Mucosa of descending colon (tissue), 3 donors: ENCODE measurements around the gene MYL9. TPM values are rescaled to one million over a fixed set of nuclear protein-coding genes. Genes with fewer than 3 reads are reported as not detected.

ENCODE experiments used
- ATAC-seq: fragments of 200-7000 bp; cut with Tn5 transposase; one replicate; pipeline ENCODE4 v1.9.1; 2020; ENCODE audit warnings: mild to moderate bottlenecking, moderate library complexity
- DNase-seq, 3 donors: peaks; one replicate each; pipeline ENCODE4 v3.0.0-alpha.2; 2020
- H3K36me3 ChIP-seq: fragments of 200-600 bp; one replicate; pipeline ENCODE4 v1.8.0; 2021; ENCODE audit warnings: low read depth, mild to moderate bottlenecking
- H3K4me1 ChIP-seq: fragments of 200-600 bp; one replicate; pipeline ENCODE4 v1.8.0; 2021; ENCODE audit warnings: low read depth, mild to moderate bottlenecking
- H3K4me3 ChIP-seq: fragments of 200-600 bp; one replicate; pipeline ENCODE4 v1.8.0; 2021; ENCODE audit warnings: mild to moderate bottlenecking
- H3K9me3 ChIP-seq: fragments of 200-600 bp; one replicate; pipeline ENCODE4 v1.8.0; 2021; ENCODE audit warnings: mild to moderate bottlenecking
- intact Hi-C, 2 donors: fragments of 100-400 bp; cut with DNase I in 1 of 2; cut with micrococcal nuclease in 1 of 2; formaldehyde crosslinking; loops; one replicate each; pipeline versions ENCODE4 v1.11.0 to v1.11.1; 2022; cut with DNase I, micrococcal nuclease
- total RNA-seq, 3 donors: library from RNA; stranded (reverse); fragmentation: NEBNext Ultra II Directional in 2 of 3; extraction: Animal tissue kit (Norgen Biotek cat#: 25700) in 2 of 3; gene quantifications; one replicate each; pipeline versions ENCODE4 v1.2.1 to v1.2.4, GENCODE V29; 2021 to 2023
- TF ChIP-seq, protein P1 (sequence below): fragments of 200-600 bp; IDR thresholded peaks from one replicate; pipeline ENCODE4 v1.8.0; 2022; ENCODE audit warnings: antibody characterized with exemption, mild to moderate bottlenecking
- donor health status: DM: no; HTN: no; CAD: no; lungs with moderate emphysema.
- donor health status: DM: no; HTN: no; CAD: no.
- donor health status: DM: no; HTN: yes; CAD: no.

The MYL9 gene
- total RNA-seq, 3 donors from 2014 or later = 74.3 to 3,203 (median 259) TPM

DNA sequence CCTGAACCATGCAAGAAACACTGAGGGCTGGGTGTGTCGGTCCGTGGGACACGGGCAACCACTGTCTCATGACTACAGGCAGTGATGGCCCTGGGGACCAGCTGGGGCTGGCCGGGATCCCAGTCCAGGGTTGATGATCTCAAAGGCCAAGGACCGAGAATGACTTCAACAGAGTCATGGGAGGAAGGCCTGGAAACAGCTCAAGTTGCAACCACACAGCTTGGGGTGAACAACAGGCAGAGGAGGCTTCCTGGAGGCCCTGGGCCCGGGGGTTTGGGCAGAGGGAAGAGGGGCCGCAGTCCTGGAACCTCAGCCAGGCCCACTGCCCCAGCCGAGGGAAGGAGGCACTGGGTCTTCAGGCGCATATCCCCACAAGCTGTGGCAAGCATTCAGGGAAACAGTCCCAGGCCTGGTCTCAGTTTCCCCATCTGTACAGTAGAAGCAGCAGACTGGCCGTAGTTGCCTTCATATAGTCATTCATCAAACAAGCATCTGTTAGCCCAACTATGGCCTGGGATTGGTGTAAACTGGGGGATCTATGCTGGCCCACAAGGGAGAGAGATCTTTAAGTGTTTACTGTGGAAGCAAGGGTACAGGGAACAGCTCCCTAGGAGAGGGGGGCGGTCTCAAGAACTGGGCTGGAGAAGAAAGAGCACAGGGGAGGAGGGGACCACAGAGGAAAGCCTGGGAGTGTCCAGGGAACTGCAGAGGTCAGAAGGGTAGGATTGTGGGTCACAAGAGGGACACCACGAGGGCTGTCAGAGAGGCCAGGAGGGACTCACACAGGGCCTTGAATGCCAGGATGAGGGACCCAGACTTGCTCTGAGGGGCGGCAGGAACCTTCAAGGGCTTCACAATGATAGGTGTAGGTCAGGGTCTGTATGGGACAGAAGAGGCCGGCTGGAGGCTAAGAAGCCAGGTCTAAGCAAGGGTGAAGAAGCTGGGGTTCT, 2.1 kb downstream of the MYL9 start:
- H3K36me3 ChIP-seq = no peaks in the 10 kb centered on the region

DNA sequence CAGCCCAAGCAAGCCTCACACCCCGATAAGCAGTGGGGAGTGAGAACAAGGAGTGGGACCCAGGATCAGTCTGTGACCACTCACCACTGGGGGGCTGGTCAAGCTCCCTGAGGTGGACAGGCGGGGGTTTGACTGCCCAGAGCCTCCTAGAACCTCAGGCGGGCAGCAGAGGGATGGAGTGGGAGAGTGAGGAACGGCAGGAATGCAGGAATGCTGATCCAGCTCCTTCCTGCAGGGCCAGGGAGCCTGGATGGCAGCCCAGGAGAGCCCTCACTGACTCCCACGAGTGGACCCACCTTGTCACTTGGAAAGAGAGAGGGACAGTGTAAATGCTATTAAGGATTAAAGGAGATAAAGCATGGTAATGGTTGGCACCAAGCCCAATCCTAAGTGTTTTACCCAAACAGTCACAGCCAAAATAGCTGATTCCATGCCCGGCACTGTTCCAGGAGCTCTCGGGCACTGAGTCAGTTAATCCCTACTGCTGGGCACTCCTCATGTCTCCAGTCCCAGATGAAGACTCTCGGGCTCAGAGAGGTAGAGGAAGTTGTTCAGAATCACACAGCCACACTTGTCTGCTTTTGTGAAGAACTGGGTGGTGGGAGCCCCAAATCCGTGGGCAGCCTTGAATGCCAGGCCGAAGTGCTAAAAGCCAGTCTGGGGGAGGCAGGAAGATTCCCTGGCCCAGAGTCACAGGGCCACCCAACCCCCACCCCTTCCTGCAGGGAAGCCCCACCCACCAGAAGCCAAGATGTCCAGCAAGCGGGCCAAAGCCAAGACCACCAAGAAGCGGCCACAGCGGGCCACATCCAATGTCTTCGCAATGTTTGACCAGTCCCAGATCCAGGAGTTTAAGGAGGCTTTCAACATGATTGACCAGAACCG, 3.1 kb downstream of the MYL9 start:
- Histone ChIP-seq H3K4me3 (no peak overlapping the region), H3K4me1 (no peaks in the 10 kb centered on the region), H3K36me3 (no peaks in the 10 kb centered on the region), H3K9me3 (no peaks in the 10 kb centered on the region)
- TF ChIP-seq, protein P1, sequence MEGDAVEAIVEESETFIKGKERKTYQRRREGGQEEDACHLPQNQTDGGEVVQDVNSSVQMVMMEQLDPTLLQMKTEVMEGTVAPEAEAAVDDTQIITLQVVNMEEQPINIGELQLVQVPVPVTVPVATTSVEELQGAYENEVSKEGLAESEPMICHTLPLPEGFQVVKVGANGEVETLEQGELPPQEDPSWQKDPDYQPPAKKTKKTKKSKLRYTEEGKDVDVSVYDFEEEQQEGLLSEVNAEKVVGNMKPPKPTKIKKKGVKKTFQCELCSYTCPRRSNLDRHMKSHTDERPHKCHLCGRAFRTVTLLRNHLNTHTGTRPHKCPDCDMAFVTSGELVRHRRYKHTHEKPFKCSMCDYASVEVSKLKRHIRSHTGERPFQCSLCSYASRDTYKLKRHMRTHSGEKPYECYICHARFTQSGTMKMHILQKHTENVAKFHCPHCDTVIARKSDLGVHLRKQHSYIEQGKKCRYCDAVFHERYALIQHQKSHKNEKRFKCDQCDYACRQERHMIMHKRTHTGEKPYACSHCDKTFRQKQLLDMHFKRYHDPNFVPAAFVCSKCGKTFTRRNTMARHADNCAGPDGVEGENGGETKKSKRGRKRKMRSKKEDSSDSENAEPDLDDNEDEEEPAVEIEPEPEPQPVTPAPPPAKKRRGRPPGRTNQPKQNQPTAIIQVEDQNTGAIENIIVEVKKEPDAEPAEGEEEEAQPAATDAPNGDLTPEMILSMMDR = no peak
- no peak for DNase-seq
- intact Hi-C loops = loop anchor here in 1 of 2 donors (10.0 kb wide), 1 partner anchor 80 kb away; no protein-coding TSS in a partner anchor
- no peak for ATAC-seq

More for the DNA sequence above, 2.1 kb downstream of the MYL9 start:
- H3K4me3 ChIP-seq = no peak overlapping the region
- TF ChIP-seq, protein P1 = no peak
- no peaks in the 10 kb centered on the region for H3K9me3 ChIP-seq
- ATAC-seq (peak; percentile 46), DNase-seq (peak; percentile 53 to 68 (median 62))
- no peaks in the 10 kb centered on the region for H3K4me1 ChIP-seq
- intact Hi-C loops = loop anchor here in 1 of 2 donors (10.0 kb wide), 1 partner anchor 79 kb away; no protein-coding TSS in a partner anchor

DNA sequence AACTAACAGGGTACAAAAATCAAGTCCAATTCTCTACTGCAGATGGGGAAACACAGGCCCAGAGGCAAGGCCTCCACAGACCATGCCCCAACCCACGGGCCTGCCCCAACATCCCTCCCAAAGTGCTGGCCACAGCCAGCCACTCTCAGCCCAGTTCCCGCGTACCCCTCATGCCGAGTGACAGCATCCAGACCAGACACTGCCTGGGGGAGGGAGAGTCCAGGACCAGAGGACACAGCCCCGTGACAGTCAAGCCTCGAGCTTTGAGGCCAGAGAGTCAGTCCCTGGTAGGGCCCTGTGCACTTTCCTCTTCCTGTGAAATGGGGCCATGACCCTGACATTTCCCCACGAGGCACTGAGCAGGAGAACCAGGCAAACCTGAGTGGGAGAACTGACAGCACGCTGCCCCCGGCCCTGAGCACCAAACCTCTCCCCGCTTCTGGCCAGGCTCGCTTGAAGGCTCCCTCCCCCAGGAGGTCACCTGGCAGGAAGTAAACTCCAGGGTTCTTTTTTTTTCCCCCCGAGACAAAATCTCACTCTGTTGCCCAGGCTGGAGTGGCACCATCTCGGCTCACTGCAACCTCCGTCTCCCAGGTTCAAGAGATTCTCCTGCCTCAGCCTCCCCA, 4.9 kb downstream of the MYL9 start:
- H3K36me3 ChIP-seq = no peaks in the 10 kb centered on the region
- DNase-seq (no peak), ATAC-seq (no peak)
- no peak overlapping the region for H3K4me3 ChIP-seq
- intact Hi-C loops = loop anchor here in 1 of 2 donors (10.0 kb wide), 1 partner anchor 81 kb away; no protein-coding TSS in a partner anchor
- TF ChIP-seq, protein P1 = no peak
- H3K9me3 ChIP-seq = no peaks in the 10 kb centered on the region
- no peaks in the 10 kb centered on the region for H3K4me1 ChIP-seq

DNA sequence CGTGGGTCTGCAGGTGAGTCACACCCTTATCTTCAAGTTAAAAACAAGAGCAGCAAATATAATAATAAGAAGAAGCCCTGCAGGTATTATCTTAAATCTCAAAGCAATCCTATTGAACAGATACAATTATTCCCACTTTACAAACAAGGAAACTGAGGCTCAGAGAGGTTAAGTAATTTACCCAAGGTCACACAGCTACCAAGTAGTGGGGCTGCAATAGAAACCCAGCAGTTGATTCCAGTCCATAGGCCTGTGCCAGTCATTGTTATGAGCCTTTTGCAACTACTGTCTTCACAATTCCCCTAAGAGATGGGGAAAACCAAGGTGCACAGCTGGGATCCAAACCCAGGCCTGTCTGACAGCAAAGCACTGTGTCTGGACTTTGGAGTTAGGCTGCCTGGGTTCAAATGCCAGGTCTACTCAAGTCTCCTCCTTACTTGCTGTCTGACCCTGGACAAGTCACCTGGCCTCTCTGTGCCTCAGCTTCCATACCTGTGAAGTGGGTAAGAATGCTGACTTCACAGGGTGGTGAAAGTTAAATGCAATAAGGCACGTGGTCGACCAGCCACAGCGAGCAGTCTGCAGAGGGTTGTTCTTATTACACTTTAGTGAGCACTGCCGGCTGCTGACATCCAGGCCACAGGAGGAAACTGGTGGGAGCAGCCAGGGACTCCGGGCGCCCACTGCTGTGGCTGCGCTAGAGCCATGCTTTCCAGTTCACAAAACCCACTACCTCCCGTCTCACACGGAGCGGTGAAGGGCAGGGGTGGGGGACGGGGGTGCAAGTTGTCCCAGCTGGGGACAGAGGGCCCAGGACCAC, 6.1 kb downstream of the MYL9 start:
- TF ChIP-seq, protein P1 = no peak
- intact Hi-C loops = loop anchor here in 1 of 2 donors (10.0 kb wide), 1 partner anchor 83 kb away; no protein-coding TSS in a partner anchor
- Histone ChIP-seq H3K36me3 (no peaks in the 10 kb centered on the region), H3K4me1 (no peaks in the 10 kb centered on the region), H3K9me3 (no peaks in the 10 kb centered on the region), H3K4me3 (no peak overlapping the region)
- ATAC-seq (no peak), DNase-seq (no peak)
